ENCODE data around the gene RPA1. TPM values are rescaled to one million over a fixed set of nuclear protein-coding genes. Genes with fewer than 3 reads are reported as not detected.

Gene RPA1
- total RNA-seq, 1 experiment from 2014 or later: 198 TPM

GRCh38 chr17:1800240-1800639, 29.6 kb upstream of the RPA1 start:
- peaks cover 29% of the 10 kb centered on the region for H3K79me2 ChIP-seq (ENCODE audit: insufficient read depth, low read length)
- no peak overlapping the region for H3K4me2 ChIP-seq (ENCODE audit: low read length)
- no peaks in the 10 kb centered on the region for H3K4me1 ChIP-seq (ENCODE audit: control insufficient read depth in 1 of 2, insufficient read depth in 2 of 2, low read length in 2 of 2)
- H2AFZ ChIP-seq (ENCODE audit: low read depth, low read length, poor library complexity, severe bottlenecking): no peak overlapping the region
- ChIA-PET POLR2A (no interaction called here), RAD21 (ENCODE audit: low non-redundant PET in 1 of 2, low total read pairs in 2 of 2, uncharacterized antibody in 2 of 2, unreplicated experiment in 2 of 2) (no interaction called here), CTCF (no interaction called here)
- no peak overlapping the region for H3K9ac ChIP-seq (ENCODE audit: low read length)
- DNase-seq (ENCODE audit: low read depth, low spot score) (no peak), ATAC-seq (no peak)
- H3K9me3 ChIP-seq (ENCODE audit: control insufficient read depth in 1 of 2, insufficient read depth in 1 of 2, low read depth in 1 of 2, low read length in 2 of 2): no peaks in the 10 kb centered on the region
- no peaks in the 10 kb centered on the region for H3K27me3 ChIP-seq (ENCODE audit: insufficient read depth, low read length)
- intact Hi-C loops (cut with micrococcal nuclease): no loop called here
- BruUV-seq (replicated peaks): no TSS peak
- TF ChIP-seq CBX3 (IDR thresholded peaks at IDR 0.05; ENCODE audit: low read depth): no peak
- TF ChIP-seq MAX (IDR thresholded peaks at IDR 0.05): no peak
- no peak for TF ChIP-seq EGR1 (IDR thresholded peaks at IDR 0.05; ENCODE audit: low read depth)
- no peak for TF ChIP-seq YY1 (IDR thresholded peaks at IDR 0.05; ENCODE audit: extremely low read depth, insufficient replicate concordance, low read depth, low read length)
- no peak for TF ChIP-seq ZBTB33 (IDR thresholded peaks at IDR 0.05; ENCODE audit: extremely low read depth, insufficient replicate concordance, low read length)
- no peak for TF ChIP-seq ATF3 (IDR thresholded peaks at IDR 0.05)
- no peak for TF ChIP-seq ELF1 (IDR thresholded peaks at IDR 0.05; ENCODE audit: borderline replicate concordance, low read depth)
- no peak for TF ChIP-seq JUND (IDR thresholded peaks at IDR 0.05)
- TF ChIP-seq POLR2AphosphoS5 (IDR thresholded peaks at IDR 0.05; ENCODE audit: low read depth, low read length): no peak
- no peak for TF ChIP-seq EZH2phosphoT487 (IDR thresholded peaks at IDR 0.05; ENCODE audit: borderline replicate concordance)
- no peak for TF ChIP-seq POLR2A (IDR thresholded peaks at IDR 0.05; ENCODE audit: borderline replicate concordance, extremely low read depth, insufficient read depth, insufficient read length)
- no peaks in the 10 kb centered on the region for H4K20me1 ChIP-seq (ENCODE audit: insufficient read depth)
- H3K36me3 ChIP-seq (ENCODE audit: control insufficient read depth in 1 of 2, insufficient read depth in 2 of 2, low read length in 2 of 2): peaks cover 7 to 12% of the 10 kb centered on the region in 2 experiments
- H3K9me2 ChIP-seq (ENCODE audit: insufficient read depth): no peaks in the 10 kb centered on the region
- no peak overlapping the region for H3K4me3 ChIP-seq (replicated peaks in 1 of 2; ENCODE audit: low read depth in 1 of 2, low read length in 2 of 2)
- H3K27ac ChIP-seq (ENCODE audit: low read depth, low read length): no peak overlapping the region
